Keratinocyte (primary cell): Measurements from ENCODE around the gene MAP4. TPM values are rescaled to one million over a fixed set of nuclear protein-coding genes. Genes with fewer than 3 reads are reported as not detected.

Source experiments
- DNase-seq: peaks from one replicate; pipeline ENCODE4 v3.0.0-alpha.2; 2011; ENCODE audit warnings: low read depth, missing footprints, low spot score
- FAIRE-seq: peaks from 2 replicates; lab custom pipeline; 2011; peaks lifted over from hg19 to GRCh38; lab: Jason Lieb, UNC
- H2AFZ ChIP-seq: 2 replicates; pipeline ENCODE4 v1.6.0; 2012; ENCODE audit warnings: low read length, control low read depth, inconsistent platforms; ENCODE audit not compliant: control insufficient read depth
- H3K27ac ChIP-seq: 2 replicates; pipeline ENCODE4 v1.5.1; 2011; ENCODE audit warnings: low read length; ENCODE audit not compliant: control insufficient read depth, insufficient read depth
- H3K27me3 ChIP-seq: 3 replicates; pipeline ENCODE4 v1.6.0; 2011; ENCODE audit warnings: low read length; ENCODE audit not compliant: control insufficient read depth, insufficient read depth; ENCODE audit errors: extremely low read depth
- H3K36me3 ChIP-seq, 2 experiments: 2 replicates in 1 of 2; 3 replicates in 1 of 2; pipeline ENCODE4 v1.5.1; 2011; ENCODE audit warnings: low read length in 2 of 2, mild to moderate bottlenecking in 1 of 2; ENCODE audit not compliant: control insufficient read depth in 2 of 2, insufficient read depth in 2 of 2; ENCODE audit errors: extremely low read depth in 1 of 2
- H3K4me1 ChIP-seq: 3 replicates; pipeline ENCODE4 v1.5.1; 2011; ENCODE audit warnings: low read length; ENCODE audit not compliant: control insufficient read depth, insufficient read depth; ENCODE audit errors: extremely low read depth
- H3K4me2 ChIP-seq: 3 replicates; pipeline ENCODE4 v1.6.0; 2011; ENCODE audit warnings: low read depth, low read length; ENCODE audit not compliant: control insufficient read depth, insufficient read depth; ENCODE audit errors: extremely low read depth
- H3K4me3 ChIP-seq, 3 experiments: fragments of 200-600 bp in 1 of 3; sonication (generic) in 1 of 3; 2 replicates in 2 of 3; 3 replicates in 1 of 3; pipeline ENCODE4 v1.5.1; 2011 to 2016; ENCODE audit warnings: low read length in 3 of 3, mild to moderate bottlenecking in 3 of 3, control low read depth in 2 of 3, inconsistent platforms in 1 of 3, low read depth in 1 of 3, mixed read lengths in 1 of 3, mixed run types in 1 of 3, moderate library complexity in 1 of 3; ENCODE audit not compliant: control insufficient read depth in 2 of 3, insufficient read depth in 2 of 3; ENCODE audit errors: extremely low read depth in 1 of 3
- H3K79me2 ChIP-seq: 2 replicates; pipeline ENCODE4 v1.6.0; 2012; ENCODE audit warnings: low read length; ENCODE audit not compliant: control insufficient read depth, insufficient read depth
- H3K9ac ChIP-seq: 3 replicates; pipeline ENCODE4 v1.6.0; 2011; ENCODE audit warnings: low read length; ENCODE audit not compliant: control insufficient read depth, insufficient read depth; ENCODE audit errors: extremely low read depth
- H3K9me1 ChIP-seq: 3 replicates; pipeline ENCODE4 v1.6.0; 2011; ENCODE audit warnings: low read length; ENCODE audit not compliant: control insufficient read depth, insufficient read depth; ENCODE audit errors: extremely low read depth
- H3K9me3 ChIP-seq: 2 replicates; pipeline ENCODE4 v1.5.1; 2012; ENCODE audit warnings: low read depth, low read length; ENCODE audit not compliant: control insufficient read depth
- H4K20me1 ChIP-seq: 3 replicates; pipeline ENCODE4 v1.6.0; 2011; ENCODE audit warnings: low read length; ENCODE audit not compliant: control insufficient read depth, insufficient read depth; ENCODE audit errors: extremely low read depth
- EZH2 ChIP-seq: IDR thresholded peaks from one replicate; pipeline ENCODE4 v1.6.1; 2012; ENCODE audit warnings: inconsistent platforms, mild to moderate bottlenecking, low read length, moderate library complexity
- dilution Hi-C: fragments of 300-500 bp; cut with MboI; formaldehyde crosslinking; loops from one replicate; pipeline ENCODE4 v1.7.0; 2020; ENCODE audit warnings: low sequenced_read_pairs; ENCODE audit not compliant: extremely low pct_ligation_motif_present
- polyA plus RNA-seq, 5 experiments: library from polyadenylated mRNA; depleted of rRNA in 3 of 5; stranded (reverse) in 3 of 5; stranded (forward) in 1 of 5; unstranded in 1 of 5; fragments of >200 nt; gene quantifications; 1 replicate in 1 of 5; 2 replicates in 3 of 5; 3 replicates in 1 of 5; pipeline versions ENCODE4 v1.2.1 to v1.2.3, GENCODE V29; 2011 to 2012; ENCODE audit warnings: missing spikeins in 2 of 5, low read depth in 1 of 5, low replicate concordance in 1 of 5
- TF ChIP-seq, protein P1 (sequence below), 3 experiments: IDR thresholded peaks in 1 of 3; conservative IDR thresholded peaks in 1 of 3; optimal IDR thresholded peaks in 1 of 3; 2 replicates in 2 of 3; 3 replicates in 1 of 3; pipeline versions ENCODE3 to v1.5.1; 2011; ENCODE audit warnings: low read length in 3 of 3, mild to moderate bottlenecking in 3 of 3, moderate library complexity in 2 of 3, control low read depth in 1 of 3, inconsistent platforms in 1 of 3; ENCODE audit not compliant: insufficient read depth in 2 of 3; ENCODE audit errors: extremely low read depth in 1 of 3

The MAP4 gene
- polyA plus RNA-seq, 1 donor (not counting 4 experiments of a cell fraction or from before 2014, with no cell fraction given) = 110 TPM

DNA sequence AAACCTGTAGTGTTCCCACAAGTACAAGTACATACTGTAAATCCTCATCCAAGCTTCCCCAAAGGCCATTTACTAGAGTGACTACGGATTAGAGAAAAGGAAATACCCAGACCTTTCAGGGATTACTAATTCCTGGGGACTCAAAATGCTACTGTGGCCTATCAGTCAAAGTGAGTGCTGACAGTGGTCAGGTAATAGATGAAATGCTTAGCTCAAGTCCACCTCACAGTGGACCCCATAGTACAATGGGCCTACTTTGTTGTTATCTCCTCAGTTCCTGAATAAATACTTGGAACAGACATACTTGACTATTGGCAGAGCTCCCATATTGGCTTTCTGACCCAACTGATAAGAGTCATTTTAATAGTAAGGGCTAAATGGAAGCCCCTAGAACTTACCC, 61.6 kb downstream of the MAP4 start:
- no peak for FAIRE-seq
- TF ChIP-seq, protein P1, sequence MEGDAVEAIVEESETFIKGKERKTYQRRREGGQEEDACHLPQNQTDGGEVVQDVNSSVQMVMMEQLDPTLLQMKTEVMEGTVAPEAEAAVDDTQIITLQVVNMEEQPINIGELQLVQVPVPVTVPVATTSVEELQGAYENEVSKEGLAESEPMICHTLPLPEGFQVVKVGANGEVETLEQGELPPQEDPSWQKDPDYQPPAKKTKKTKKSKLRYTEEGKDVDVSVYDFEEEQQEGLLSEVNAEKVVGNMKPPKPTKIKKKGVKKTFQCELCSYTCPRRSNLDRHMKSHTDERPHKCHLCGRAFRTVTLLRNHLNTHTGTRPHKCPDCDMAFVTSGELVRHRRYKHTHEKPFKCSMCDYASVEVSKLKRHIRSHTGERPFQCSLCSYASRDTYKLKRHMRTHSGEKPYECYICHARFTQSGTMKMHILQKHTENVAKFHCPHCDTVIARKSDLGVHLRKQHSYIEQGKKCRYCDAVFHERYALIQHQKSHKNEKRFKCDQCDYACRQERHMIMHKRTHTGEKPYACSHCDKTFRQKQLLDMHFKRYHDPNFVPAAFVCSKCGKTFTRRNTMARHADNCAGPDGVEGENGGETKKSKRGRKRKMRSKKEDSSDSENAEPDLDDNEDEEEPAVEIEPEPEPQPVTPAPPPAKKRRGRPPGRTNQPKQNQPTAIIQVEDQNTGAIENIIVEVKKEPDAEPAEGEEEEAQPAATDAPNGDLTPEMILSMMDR (optimal IDR thresholded peaks at IDR 0.05 in 1 of 3, IDR thresholded peaks at IDR 0.05 in 1 of 3, conservative IDR thresholded peaks at IDR 0.05 in 1 of 3; ENCODE audit: extremely low read depth in 1 of 3, insufficient read depth in 2 of 3, low read length in 3 of 3) = no peak
- no peak for TF ChIP-seq EZH2
- no peak overlapping the region for H2AFZ ChIP-seq
- peaks cover 35% of the 10 kb centered on the region for H3K79me2 ChIP-seq
- dilution Hi-C loops = no loop called here
- peaks cover 0 to 4% of the 10 kb centered on the region in 2 experiments for H3K36me3 ChIP-seq
- no peaks in the 10 kb centered on the region for H3K9me1 ChIP-seq
- H3K27me3 ChIP-seq = no peaks in the 10 kb centered on the region
- H3K27ac ChIP-seq = no peak overlapping the region
- no peaks in the 10 kb centered on the region for H4K20me1 ChIP-seq
- H3K4me3 ChIP-seq = no peak overlapping the region
- H3K4me2 ChIP-seq = no peak overlapping the region
- no peaks in the 10 kb centered on the region for H3K9me3 ChIP-seq
- H3K9ac ChIP-seq = no peak overlapping the region
- no peak for DNase-seq
- no peaks in the 10 kb centered on the region for H3K4me1 ChIP-seq

DNA sequence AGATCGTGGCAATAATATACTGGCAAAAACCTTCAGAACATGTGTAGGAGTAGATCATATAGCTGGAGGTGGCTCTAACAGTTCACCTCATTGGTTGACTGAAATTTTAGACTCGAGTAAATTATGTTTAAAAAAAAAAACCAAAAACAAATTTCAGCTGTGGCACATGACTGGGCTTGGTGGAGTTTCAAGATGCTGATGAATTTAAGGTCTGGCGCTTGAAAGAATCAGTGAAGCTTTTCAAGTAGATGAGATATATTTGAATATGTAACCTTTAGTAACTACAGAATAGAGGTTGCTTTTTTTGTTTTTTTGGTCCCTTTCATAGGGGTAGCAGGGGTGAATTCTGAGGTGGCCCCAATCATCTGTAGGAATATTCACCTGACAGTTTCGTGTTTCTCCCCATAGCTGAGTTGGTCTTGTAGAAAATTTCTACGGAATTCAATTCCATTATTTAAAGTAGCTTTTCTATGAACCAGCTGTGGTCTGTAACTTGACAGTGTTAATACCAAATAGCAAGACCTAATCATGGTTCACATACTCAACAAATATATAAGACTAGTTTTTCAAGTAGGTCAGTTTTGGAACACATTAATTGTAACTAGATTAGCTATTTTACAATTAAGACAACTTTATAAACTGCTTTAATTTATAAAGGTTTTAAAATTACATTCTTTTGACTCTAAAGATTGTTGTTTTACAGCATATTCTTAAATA, 65.6 kb downstream of the MAP4 start:
- FAIRE-seq (no peak), DNase-seq (no peak)
- H3K9me3 ChIP-seq = no peaks in the 10 kb centered on the region
- H3K4me2 ChIP-seq = no peak overlapping the region
- H3K9me1 ChIP-seq = peaks cover 3% of the 10 kb centered on the region
- peaks cover 0 to 4% of the 10 kb centered on the region in 2 experiments for H3K36me3 ChIP-seq
- dilution Hi-C loops = no loop called here
- H3K9ac ChIP-seq = no peak overlapping the region
- no peak overlapping the region for H3K4me3 ChIP-seq
- TF ChIP-seq EZH2 = no peak
- TF ChIP-seq, protein P1 (optimal IDR thresholded peaks at IDR 0.05 in 1 of 3, IDR thresholded peaks at IDR 0.05 in 1 of 3, conservative IDR thresholded peaks at IDR 0.05 in 1 of 3; ENCODE audit: extremely low read depth in 1 of 3, insufficient read depth in 2 of 3, low read length in 3 of 3) = no peak
- no peaks in the 10 kb centered on the region for H4K20me1 ChIP-seq
- no peaks in the 10 kb centered on the region for H3K4me1 ChIP-seq
- peaks cover 22% of the 10 kb centered on the region for H3K79me2 ChIP-seq
- no peak overlapping the region for H3K27ac ChIP-seq
- no peaks in the 10 kb centered on the region for H3K27me3 ChIP-seq
- no peak overlapping the region for H2AFZ ChIP-seq
